CD4-positive, alpha-beta T cell treated with Interleukin-17A for 4 hours (primary cell): ENCODE measurements around the gene FASN.

Experiments used
- DNase-seq: peaks from one replicate; pipeline ENCODE4 v3.0.0-alpha.2; 2020; ENCODE audit warnings: mixed read lengths

Gene FASN

DNA sequence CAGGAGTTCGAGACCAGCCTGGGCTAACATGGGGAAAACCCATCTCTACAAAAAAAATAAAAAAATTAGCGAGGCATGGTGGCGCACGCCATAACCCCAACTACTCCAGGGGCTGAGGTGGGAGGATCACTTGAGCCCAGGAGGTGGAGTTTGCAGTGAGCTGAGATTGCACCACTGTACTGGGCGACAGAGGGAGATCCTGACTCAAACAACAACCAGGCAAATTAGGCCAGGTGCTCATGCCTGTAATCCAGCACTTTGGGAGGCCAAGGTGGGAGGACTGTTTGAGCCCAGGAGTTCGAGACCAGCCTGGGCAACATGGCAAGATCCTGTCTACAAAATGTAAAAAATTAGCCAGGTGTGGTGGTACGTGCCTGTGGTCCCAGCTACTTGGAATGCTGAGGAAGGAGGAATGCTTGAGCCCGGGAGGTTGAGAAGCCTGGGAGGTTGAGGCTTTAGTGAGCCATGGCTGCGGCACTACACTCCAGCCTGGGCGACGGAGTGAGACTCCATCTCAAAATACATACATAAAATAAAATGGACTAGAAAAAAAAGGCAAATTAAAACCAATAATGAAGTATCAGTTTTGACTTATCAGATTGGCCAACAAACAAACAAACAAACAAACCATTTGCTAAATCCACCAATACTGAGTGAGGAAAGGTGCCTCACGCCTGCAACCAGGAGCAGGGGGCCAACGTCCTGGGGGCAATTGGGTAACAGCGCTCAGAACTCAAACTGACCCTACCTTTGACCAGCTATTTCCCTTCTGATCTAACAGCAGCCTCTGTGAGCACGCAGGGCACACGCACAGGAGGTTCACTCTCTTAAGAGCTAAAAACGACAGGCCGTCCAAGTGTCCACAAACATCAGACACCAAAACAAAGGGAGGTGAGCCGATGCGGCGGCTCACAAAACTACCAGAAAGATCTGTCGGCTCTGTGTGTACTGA lies 19.4 kb upstream of the FASN start:
- DNase-seq: no peak

DNA sequence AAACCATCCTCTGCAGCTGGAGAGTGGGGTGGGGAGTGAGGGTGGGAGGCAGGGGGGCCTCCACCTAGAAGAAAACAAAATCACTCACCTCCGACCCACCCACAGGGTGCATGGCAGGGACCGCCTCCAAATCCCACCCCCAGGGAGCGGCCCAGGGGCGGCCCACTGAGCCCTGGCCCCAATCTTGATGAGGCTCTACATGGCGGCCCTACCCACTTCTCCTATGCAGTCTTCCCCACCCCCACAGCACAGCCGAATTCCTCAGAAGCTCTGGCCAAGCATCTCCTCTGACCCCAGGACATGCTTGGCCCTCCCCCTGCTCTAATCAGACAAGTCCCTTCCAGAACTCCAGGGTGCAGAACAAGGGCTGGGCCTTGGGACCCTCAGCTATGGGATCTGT lies 18.2 kb upstream of the FASN start:
- DNase-seq: no peak

DNA sequence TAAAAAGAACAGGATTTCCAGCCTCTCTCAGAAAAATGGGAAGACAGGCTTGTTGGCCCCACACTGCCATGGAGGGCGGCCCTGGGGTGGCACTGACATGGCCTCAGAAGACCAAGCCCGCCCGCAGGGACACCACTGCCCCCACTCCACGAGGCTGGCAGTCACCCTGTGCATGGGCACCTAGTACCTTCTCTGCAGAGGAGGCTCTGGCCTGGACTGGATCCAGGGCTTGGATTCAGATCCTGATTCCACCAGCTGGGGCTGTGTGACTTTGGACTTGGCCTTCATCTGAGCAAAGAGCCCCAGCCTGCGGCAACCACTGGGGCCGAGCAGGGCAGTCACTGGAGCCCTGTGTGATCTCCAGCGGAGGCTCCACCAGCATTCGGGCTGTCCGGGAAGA lies 16.8 kb upstream of the FASN start:
- no peak for DNase-seq

DNA sequence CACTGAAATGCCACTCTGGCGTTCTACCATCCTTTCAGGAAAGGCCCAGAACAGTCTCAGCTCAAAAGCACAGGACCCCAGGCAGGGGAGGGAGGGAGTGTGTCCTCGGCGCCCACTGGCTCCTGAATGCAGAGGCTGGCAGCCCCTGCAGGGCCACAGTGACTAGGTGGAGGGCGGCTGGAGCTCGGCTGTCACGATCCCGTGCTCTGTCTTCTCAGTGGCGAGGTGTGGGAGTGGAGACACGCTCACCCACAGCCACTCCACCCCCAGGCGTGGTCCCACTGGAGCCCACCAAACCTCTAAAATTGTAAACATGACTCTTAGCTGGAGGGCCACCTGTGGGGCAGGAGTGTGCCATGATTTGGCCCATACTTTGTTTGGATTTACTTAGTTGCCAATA lies 16.4 kb upstream of the FASN start:
- DNase-seq: no peak

DNA sequence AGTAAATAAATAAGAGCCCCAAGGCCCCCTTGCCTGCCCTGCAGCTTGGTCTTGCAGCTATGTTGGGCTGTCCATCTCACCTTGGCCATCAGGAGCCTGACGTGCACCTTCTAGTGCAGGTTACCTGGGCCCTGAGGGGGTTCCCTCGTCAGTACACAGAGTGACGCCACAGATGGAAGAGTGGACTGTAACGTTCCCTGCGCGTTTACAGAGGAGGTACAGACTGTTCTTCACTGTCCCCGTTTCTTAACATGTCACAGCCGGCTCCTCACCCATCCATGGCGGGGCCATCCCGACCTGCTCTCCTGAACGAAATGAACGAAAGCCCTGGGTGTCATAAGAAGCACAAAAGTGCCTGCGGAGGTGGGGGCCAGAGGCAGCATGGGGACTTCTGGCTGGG lies 15.9 kb upstream of the FASN start:
- no peak for DNase-seq

DNA sequence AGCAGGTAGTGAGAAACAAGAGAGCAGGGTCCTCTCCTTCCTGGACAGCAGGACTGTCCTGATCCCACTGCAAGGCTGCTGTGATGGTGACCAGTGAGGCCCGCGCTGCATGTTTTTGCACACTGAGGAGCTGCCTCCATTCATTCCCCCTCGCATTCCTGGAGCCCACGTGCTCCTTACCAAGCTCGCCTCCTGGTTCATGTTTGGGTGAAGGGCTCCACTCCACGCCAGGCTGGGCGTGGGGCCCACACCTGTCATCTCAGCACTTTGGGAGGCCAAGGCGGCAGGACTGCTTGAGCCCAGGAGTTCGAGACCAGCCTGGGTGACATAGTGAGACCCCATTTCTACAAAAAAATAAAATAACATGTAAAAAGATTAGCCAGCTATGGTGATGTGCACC lies 15.4 kb upstream of the FASN start:
- no peak for DNase-seq

DNA sequence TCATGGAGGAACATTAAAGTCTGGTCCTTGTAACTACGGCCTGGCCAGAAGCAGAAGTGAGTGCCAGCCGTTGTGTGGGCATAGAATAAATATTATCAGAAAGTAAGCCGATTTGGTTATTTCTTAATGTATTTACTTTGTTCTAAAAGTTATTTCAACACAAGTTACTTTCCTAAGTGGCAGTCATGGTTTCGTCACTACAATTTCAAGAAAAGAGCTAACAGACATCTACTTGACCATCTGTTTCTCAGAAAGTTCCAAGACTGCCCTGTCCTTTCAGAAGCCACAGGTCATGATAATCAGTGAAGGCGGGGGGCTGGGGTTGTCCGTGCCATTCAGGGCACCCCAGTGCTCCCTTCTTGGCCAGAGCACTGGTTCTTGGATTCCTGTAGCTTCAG lies 14.9 kb upstream of the FASN start:
- DNase-seq: no peak

DNA sequence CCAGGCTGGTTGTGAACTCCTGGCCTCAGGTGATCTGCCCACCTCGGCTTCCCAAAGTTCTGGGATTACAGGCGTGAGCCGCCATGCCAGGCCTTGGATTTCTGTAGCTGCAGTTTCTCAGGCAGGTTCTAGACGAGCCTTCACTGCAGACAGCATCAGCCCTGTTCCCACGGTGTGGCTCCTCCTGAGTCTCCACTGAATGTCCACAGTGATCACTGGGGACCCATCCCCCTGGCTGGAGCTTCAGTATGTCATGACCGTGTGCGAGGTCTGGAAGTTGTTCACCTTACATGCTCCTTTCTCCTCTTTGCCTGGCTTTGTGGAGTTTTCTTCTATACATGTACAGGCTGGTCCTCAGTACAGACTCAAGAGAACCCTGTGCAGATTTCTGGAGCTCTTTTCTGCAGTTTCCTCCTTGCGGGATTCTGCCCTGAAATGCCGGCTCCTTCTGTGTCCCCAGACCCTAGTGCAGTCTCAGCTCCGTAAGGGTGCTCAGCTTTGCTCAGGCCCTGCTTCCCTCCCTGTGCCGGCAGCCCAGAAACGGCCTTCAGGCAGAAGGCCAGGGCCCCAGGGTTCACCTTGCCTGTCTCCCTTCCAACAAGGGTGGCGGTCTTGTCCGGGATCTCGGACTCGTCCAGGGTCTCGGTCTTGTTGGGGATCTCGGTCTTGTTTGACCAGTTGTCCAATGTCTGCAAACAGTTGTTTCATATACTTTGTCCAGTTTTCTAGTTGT lies 14.3 kb upstream of the FASN start:
- DNase-seq: no peak

DNA sequence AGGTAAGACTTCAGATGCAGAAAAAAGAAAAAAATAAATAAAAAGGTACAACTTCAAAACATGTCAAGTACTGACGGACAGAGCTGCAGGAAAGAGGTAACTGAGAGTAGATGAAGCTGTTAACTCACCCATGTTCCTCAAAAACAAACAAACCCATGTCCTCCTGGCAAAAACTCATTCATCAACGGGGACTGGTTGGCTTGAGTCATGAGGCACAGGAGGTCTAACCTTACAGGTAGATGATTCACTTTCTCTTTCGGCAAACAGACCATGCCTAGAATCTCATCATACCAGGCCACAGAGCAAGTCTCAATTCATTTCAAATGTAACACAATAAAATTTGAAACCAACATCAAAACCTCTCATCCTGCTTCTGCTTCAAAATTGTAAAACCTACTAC lies 12.3 kb upstream of the FASN start:
- DNase-seq: no peak

DNA sequence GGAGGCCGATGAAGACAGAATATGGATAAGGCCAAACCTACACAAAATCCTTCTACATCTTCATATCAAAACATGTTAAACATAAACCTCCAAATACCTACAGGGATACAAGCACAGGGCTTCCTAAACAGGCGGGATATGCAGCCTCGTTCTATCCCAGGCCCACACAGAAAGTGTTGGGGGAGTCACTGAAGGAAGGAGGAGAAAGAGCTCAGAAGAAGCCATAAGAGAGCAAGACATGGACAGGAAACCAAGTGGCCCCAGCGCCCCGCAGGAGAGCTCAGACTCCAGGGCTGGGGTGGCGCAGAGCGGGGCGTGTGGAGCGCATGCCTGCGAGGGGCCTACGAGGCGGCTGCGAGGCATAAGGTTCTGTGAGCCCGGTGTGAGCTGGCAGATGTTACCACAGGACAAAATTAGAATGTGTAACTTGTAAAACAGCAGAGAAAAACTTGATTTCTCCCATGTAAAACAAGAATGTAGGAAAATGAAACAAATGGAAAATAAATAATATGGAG lies 11.0 kb upstream of the FASN start:
- DNase-seq: no peak

DNA sequence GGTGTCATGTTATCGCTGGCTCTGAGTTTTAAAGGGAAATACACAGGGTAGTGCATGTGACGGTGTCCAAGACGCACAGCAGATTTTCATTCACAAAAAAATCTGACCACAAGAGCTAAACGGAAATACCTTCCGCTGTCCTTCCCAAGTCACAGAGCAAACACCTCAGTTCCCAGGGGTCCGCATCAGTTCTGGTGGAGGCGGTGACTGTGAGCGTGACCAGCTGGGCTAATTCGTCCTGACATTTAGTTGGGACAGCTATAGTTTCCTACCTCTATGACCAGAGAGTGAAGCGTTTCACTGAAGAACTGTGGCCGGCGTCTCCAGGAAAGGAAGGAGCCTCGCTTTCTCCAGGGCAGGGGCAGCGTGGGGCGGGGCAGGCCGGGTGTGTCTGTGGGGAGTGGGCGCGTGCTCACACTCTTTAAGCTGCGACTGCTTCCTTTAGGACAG lies 10.5 kb upstream of the FASN start:
- no peak for DNase-seq

DNA sequence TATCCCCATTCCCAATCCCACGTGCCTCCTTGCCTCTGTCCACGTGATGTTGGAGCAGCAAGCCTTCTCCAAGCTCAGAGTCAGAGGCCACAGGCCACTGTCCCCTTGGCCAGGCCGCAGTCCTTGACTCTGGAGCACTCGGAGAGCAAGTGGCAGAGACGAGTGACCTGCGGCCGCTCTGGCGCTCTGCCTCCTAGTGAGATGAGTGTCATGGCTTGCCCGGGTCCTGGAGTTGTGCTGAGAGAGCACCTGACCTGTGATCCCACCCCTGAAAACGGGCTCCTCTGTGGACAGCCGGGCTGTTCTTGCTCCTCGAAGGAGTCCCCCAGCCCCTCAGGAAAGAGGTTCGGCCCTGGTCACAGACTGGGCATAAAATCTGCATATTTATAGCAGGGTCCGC lies 10.0 kb upstream of the FASN start:
- no peak for DNase-seq

DNA sequence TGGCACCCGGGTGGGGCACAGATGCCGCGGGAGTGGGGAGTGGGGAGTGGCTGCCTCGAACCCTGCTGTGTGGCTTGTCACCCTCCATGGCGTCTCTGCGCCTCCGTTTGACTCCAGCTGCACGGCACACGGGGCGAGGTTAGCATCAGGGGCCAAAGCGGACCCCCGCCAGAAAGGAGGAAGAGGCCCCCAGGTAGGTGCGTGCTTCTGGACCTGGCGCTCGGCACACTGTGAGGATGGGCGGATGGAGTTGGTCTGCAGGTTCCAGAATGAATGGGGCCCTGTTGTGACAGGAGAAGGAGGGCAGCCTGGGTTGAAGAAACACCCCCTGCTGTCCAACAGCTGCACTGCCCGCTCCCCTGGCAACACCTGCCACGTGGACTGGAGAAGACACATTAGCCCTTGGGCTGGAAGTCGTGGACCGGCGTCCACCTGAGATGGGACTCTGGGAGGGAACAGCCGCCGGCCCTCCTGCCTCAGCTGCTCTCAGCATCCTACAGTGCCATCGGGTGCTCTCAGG lies 9.4 kb upstream of the FASN start:
- peak; percentile 30 for DNase-seq

DNA sequence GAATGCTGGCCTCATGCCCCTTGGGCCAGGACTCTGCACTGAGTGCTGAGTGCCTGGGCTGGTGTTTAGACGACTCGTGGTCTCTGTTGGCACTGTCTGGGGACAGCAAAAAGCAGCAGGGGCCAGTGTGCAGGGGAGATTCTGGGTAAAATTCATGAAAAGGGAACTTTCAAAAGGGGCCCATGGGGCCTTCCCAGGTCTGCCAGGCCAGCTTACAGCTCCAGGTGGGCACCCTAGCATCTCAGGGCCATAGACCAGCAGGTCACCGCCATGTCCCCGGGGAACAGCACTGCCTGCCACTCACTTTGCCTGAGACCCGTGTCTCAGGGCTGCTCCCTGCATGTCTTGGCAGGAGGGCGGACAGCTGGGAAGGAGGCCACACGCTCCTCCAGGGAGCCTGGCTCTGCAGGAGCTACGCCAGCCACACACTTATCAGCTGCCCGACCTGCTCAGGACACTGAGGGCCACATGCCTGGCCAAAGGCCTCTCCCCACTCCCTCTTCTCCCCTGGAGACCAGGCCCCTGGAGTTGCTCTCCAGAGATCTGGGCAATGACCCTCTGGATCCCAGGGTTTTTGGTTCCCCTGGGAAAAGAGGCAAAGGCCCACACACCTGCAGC lies 8.8 kb upstream of the FASN start:
- DNase-seq: no peak

DNA sequence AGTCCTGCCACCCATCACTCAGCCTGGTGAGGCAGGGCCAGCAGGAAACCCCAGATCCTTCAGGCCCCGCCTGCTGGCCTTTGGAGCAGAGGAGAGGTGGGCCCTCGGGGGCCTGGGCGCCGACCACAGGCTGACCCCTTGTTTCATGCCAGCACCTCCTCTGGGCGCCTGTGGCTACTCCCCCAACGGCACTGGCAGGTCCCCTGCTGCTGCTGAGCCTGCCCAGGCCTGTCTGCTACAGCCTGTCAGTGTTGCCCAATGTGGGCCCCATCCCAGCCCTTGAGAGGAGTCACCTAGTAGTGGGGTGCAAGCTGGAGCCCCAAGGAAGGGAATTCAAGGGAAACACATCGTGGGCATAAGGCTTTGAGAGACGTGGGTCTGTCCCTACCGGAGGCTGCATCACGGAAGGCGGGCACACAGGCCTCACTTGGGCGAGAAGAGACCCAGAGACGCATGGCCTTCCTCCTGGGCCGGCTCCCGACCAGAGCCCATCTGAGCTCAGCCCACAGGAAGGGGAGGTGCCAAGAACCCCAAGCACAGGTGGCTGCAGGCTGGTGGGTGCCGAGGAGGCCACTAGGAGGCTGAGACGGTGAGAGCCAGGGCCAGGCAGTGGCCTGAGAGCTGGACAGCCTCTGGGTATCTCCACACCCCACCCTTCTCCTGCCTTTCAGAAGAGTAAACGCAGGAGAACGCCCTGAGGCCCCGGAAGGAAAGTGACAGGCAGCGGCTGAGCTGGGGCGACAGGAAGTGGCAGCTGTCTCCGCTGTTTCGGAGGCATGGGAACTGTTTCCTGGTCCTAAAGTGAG lies 8.0 kb upstream of the FASN start:
- peak; percentile 73 for DNase-seq

DNA sequence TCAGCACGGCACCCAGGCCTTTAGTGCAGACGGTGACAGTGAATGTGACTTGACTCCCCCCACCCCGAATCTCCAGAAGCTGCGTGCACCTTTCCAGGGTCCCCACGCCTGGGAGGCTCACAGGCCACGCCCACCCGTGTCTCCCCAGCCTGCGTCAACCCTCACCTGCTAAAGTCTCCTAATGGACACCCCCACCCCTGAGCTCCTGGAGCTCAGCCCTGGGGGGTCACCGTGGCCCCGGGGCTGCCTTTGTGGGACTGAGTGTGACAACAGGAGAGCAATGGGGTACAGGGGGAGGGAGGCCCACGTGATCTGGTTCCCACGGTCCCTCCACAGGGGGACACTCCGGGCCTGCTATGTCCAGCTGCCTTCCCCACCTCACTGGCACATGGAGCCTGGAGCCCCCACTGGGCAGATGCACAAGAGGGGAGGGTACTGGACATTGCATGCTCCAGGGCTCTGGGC lies 7.4 kb upstream of the FASN start:
- DNase-seq: no peak

DNA sequence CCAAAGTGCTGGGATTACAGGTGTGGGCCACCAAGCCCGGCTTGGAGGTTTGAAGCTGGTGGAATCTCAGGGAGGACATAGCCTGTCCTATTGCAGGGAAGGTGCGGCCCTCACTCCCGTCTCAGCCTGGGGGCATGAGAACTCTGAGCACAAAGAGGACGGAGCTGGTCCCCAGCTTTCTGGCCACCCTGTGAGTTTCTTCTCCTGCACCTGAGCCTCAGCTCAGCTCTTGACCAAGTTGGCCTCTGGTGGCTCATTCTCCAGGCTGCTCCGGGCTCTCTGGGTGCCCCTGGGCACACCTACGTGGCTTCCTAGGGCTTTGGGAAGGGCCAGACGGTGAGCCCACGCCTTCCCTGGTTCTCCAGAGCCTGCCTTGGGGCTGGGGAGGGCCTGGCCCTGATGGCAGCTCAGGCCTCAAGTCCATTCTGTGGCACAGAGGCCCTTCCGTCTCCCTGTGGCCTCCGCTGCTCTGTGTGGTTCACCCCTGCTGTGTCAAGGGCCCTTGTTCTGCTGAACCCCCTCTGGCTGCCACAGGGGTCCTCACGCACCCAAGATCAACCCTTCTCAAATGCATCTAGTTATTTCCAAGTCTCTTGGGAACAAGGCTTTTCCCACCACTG lies 6.9 kb upstream of the FASN start:
- no peak for DNase-seq

DNA sequence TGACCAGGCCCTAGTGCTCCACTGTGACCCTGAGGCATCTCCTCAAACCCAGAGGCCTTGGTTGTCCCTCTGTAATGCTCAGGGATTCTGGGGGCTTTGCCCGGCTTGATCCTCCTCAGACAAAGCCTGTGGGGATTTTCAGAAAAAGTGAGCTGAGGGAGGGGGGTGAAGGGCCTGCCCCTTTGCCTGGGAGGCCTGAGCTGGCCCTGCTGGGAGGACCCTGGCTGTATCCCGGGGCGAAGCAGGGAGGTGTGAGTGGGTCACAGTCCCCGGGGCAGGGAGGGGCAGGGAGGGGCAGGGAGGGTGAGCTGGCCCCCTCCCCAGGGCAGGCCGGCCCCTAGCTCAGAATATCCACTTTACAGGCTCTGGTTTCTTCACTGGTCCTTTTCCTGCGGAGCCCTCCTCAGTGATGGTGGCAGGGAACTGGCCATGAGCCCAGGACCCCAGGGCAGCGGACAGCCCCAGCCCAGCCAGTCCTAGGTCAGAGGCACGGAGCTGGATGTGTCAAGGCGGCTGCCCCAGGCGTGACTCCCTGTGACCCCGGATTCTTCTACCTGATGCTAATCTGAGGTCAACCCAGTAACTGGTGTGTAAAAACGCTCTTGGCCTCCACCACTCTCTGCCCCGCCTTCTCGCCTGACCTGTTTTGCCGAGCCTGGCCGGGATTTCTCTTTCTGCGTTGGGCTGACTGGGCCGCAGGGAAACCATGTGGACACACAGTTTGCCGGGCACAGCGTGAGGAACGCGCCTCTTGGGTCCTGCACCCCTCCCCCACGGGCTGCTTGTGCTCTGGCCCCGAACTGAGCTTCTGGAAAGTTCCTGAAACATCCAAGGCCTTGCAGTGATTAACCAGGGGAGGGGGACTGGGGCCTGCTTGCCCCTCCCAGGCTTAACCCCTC lies 5.8 kb upstream of the FASN start:
- no peak for DNase-seq

DNA sequence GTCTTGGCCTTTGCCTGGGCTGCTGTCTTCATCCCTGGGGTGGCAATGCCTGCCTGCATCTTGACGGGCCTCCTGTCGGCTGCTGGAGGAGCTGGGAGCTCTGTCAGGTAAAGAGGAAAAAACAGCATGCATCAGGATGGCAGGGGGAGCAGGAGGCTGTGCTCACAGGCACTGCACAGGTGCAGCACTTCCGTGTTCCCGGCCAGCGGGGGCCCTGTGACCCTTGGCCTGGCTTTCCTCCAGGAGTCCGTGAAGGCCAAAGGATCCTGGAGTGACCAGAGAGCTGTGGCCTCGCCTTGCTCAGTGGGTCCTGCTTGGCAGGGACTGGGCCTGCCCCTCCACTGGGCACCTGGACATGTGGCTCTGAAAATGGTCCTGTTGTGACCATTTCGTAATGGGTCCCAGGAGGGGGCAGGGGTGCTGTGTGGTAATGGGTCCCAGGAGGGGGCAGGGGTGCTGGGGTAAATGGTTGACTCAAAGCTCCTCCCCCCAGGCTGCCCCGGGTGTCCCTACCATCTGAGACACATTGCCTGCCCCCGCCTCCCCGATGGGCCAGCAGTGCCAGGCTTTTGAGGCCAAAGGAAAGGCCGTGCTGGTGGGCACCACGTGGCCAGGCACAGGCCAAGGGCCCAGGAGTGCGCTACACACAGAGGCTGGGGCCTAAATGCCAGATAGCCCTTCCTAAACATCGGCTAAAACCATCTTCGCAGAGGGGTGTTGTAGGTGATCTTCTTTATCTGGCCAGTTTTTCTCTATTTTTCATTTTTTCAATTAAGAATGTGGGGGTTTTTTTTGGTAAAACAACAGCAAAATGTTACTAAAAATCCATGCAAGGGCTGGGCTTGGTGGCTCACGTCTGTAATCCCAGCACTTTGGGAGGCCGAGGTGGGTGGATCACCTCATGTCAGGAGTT lies 4.0 kb upstream of the FASN start:
- DNase-seq: no peak

DNA sequence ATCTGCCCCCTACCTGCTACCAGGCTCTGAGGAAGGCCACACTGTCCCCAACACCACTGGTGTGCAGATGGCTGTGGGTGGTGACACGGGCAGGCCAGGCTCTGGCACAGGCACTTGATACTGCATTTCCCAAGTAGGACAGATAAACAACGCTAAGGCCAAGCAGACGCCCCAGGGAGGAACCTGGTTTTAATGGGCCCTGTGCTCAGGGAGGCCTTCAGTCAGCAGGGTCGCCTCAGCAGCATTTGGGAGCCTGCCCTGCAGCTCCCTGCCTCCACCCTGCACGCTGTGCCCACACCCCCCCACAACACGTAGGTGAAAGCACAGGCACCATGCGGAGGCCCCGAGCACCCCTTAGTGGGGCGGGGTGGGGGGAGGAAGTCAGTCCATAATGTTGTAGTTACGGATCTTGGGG lies 3.3 kb upstream of the FASN start:
- no peak for DNase-seq
